PC-3 (cell line): Measurements from ENCODE around the gene PJVK.

Experiments used
- EZH2 ChIP-seq: fragments of 300-600 bp; sonication (generic); IDR thresholded peaks from one replicate; pipeline ENCODE4 v1.6.1; 2017; ENCODE audit warnings: antibody characterized with exemption, mild to moderate bottlenecking, low read length; ENCODE audit not compliant: unreplicated experiment
- EZH2phosphoT487 ChIP-seq: fragments of 300-600 bp; sonication (generic); IDR thresholded peaks from 2 replicates; pipeline ENCODE4 v1.6.1; 2018; ENCODE audit warnings: mild to moderate bottlenecking, antibody characterized with exemption, low read length, borderline replicate concordance
- TF ChIP-seq, protein P1 (sequence below): fragments of 300-600 bp; sonication (generic); conservative IDR thresholded peaks from 2 replicates; pipeline ENCODE4 v1.5.1; 2017; ENCODE audit warnings: antibody characterized with exemption, low read depth, mild to moderate bottlenecking, low read length

DNA sequence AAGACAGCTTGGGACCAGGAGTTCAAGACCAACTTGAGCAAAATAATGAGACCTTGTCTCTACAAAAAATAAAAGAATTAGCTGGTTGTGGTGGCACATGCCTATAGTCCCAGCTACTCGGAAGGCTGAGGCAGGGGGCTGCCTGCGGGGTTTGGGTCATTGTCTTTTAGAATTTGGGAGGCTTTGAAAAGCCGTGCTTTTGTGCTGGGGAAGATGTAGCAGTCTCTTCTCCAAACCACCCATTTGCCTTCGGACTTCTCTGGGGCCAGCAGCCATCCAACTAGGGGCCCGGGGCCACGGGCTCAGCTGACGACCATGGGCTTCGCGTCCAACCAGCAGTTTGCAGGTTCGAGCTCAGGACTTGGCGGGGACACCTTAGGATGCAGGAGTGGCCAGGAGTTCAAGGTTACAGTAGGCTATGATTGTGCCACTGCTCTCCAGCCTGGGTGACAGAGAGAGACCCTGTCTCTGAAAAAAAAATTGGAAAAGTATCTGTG is 6.3 kb downstream of the PJVK start:
- TF ChIP-seq, protein P1, sequence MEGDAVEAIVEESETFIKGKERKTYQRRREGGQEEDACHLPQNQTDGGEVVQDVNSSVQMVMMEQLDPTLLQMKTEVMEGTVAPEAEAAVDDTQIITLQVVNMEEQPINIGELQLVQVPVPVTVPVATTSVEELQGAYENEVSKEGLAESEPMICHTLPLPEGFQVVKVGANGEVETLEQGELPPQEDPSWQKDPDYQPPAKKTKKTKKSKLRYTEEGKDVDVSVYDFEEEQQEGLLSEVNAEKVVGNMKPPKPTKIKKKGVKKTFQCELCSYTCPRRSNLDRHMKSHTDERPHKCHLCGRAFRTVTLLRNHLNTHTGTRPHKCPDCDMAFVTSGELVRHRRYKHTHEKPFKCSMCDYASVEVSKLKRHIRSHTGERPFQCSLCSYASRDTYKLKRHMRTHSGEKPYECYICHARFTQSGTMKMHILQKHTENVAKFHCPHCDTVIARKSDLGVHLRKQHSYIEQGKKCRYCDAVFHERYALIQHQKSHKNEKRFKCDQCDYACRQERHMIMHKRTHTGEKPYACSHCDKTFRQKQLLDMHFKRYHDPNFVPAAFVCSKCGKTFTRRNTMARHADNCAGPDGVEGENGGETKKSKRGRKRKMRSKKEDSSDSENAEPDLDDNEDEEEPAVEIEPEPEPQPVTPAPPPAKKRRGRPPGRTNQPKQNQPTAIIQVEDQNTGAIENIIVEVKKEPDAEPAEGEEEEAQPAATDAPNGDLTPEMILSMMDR = no peak
- TF ChIP-seq EZH2 (no peak), EZH2phosphoT487 (no peak)
